Neural crest cell (in vitro differentiated cells): ENCODE measurements around the gene ZDHHC22. TPM values are rescaled to one million over a fixed set of nuclear protein-coding genes. Genes with fewer than 3 reads are reported as not detected.

ENCODE experiments used
- DNase-seq: peaks from one replicate; pipeline ENCODE4 v3.0.0; 2021; ENCODE audit warnings: low read depth, mixed read lengths, low spot score
- H3K27ac Mint-ChIP-seq: one replicate; pipeline ENCODE4 v1.8.0; 2021; ENCODE audit warnings: mild to moderate bottlenecking, mixed read lengths; ENCODE audit not compliant: unreplicated experiment
- H3K27me3 Mint-ChIP-seq: 2 replicates; pipeline ENCODE4 v1.8.0; 2021; ENCODE audit warnings: low read depth, mild to moderate bottlenecking, mixed read lengths
- H3K36me3 Mint-ChIP-seq: 2 replicates; pipeline ENCODE4 v1.8.0; 2021; ENCODE audit warnings: low read depth, mild to moderate bottlenecking, mixed read lengths
- H3K4me1 Mint-ChIP-seq: 2 replicates; pipeline ENCODE4 v1.8.0; 2021; ENCODE audit warnings: mixed read lengths
- H3K4me3 Mint-ChIP-seq: one replicate; pipeline ENCODE4 v1.8.0; 2021; ENCODE audit warnings: mild to moderate bottlenecking, mixed read lengths
- H3K9me3 Mint-ChIP-seq: 2 replicates; pipeline ENCODE4 v1.8.0; 2021; ENCODE audit warnings: mixed read lengths
- CTCF ChIP-seq: fragments of 200-600 bp; sonication (generic); conservative IDR thresholded peaks from 2 replicates; pipeline ENCODE4 v1.5.0; 2021; ENCODE audit warnings: antibody characterized with exemption, mild to moderate bottlenecking
- total RNA-seq: library from RNA; stranded (reverse); gene quantifications from 2 replicates; pipeline ENCODE4 v1.2.1, GENCODE V29; 2021

The ZDHHC22 gene
- total RNA-seq, 1 donor from 2014 or later = 5.6 TPM

- H3K9me3 Mint-ChIP-seq = no peaks in the 10 kb centered on the region
These were observed 43.5 kb upstream of the ZDHHC22 start for GRCh38 chr14:77185093-77185465.

GRCh38 chr14:77184396-77185092 is 43.0 kb upstream of the ZDHHC22 start:
- Mint-ChIP-seq H3K9me3 (no peaks in the 10 kb centered on the region), H3K36me3 (no peaks in the 10 kb centered on the region), H3K4me1 (peaks cover 13% of the 10 kb centered on the region), H3K4me3 (no peak overlapping the region), H3K27ac (no peak overlapping the region), H3K27me3 (peaks cover 22% of the 10 kb centered on the region)
- no peak for DNase-seq
- no peak for TF ChIP-seq CTCF

More at GRCh38 chr14:77185093-77185465, 43.5 kb upstream of the ZDHHC22 start:
- H3K27me3 Mint-ChIP-seq = peaks cover 20% of the 10 kb centered on the region
- no peak overlapping the region for H3K27ac Mint-ChIP-seq
- no peaks in the 10 kb centered on the region for H3K36me3 Mint-ChIP-seq
- no peak for DNase-seq
- no peak overlapping the region for H3K4me3 Mint-ChIP-seq
- peaks cover 9% of the 10 kb centered on the region for H3K4me1 Mint-ChIP-seq
- TF ChIP-seq CTCF = no peak

- Mint-ChIP-seq H3K4me3 (peak overlapping the region; percentile 41), H3K36me3 (no peaks in the 10 kb centered on the region), H3K9me3 (no peaks in the 10 kb centered on the region), H3K27me3 (peaks cover 19% of the 10 kb centered on the region), H3K27ac (no peak overlapping the region), H3K4me1 (peaks cover 13% of the 10 kb centered on the region)
- TF ChIP-seq CTCF = no peak
- no peak for DNase-seq
These were observed 42.3 kb upstream of the ZDHHC22 start for GRCh38 chr14:77183896-77184295.

GRCh38 chr14:77181603-77182437 is 40.2 kb upstream of the ZDHHC22 start, which contains the start of gene TMEM63C:
Gene TMEM63C (plus strand): TSS chr14:77181798. CDS start chr14:77218814, 37,016 bp downstream.
- TF ChIP-seq CTCF = no peak
- Mint-ChIP-seq H3K4me3 (peak within 1 kb of the TSS; percentile 74), H3K4me1 (peaks cover 13% of the 10 kb centered on the region), H3K36me3 (no peaks in the 10 kb centered on the region), H3K27ac (no peak within 1 kb of the TSS), H3K27me3 (peaks cover 15% of the 10 kb centered on the region), H3K9me3 (no peaks in the 10 kb centered on the region)
- DNase-seq = peak; percentile 55

GRCh38 chr14:77180726-77181602 is 39.4 kb upstream of the ZDHHC22 start:
- Mint-ChIP-seq H3K4me1 (peaks cover 13% of the 10 kb centered on the region), H3K27ac (no peak overlapping the region), H3K9me3 (no peaks in the 10 kb centered on the region), H3K27me3 (peaks cover 15% of the 10 kb centered on the region), H3K4me3 (peak overlapping the region; percentile 74), H3K36me3 (no peaks in the 10 kb centered on the region)
- TF ChIP-seq CTCF = no peak
- DNase-seq = no peak
